Endometrial microvascular endothelial cells (primary cell): ENCODE results near the gene ATRNL1. TPM values are rescaled to one million over a fixed set of nuclear protein-coding genes. Genes with fewer than 3 reads are reported as not detected.
"Not testable (repeated sequence)": the region's sequence is repeated elsewhere in the genome, so short reads cannot be mapped to it uniquely, and the experiment has no call there.

Source experiments
- in situ Hi-C: cut with HindIII; loops from 2 replicates; pipeline ENCODE4 v1.10.0; 2017; ENCODE audit warnings: low sequenced_read_pairs, low pct_unique_long_range_greater_than_20kb; ENCODE audit errors: inconsistent ontology term
- total RNA-seq: library from RNA; depleted of rRNA; stranded (reverse); fragments of >200 nt; gene quantifications from one replicate; pipeline ENCODE4 v1.2.3, GENCODE V29; 2015; ENCODE audit errors: inconsistent ontology term

ATRNL1 gene
- total RNA-seq, 1 donor from 2014 or later = not detected

- in situ Hi-C loops = no loop called here
These were observed 569.3 kb downstream of the ATRNL1 start for GRCh38 chr10:115662422-115662821.

GRCh38 chr10:115665549-115665948 lies 572.4 kb downstream of the ATRNL1 start:
- in situ Hi-C loops = no loop called here

GRCh38 chr10:115674496-115674895 lies 581.3 kb downstream of the ATRNL1 start:
- in situ Hi-C loops = no loop called here

GRCh38 chr10:115696747-115697146 lies 603.6 kb downstream of the ATRNL1 start:
- in situ Hi-C loops = no loop called here

DNA sequence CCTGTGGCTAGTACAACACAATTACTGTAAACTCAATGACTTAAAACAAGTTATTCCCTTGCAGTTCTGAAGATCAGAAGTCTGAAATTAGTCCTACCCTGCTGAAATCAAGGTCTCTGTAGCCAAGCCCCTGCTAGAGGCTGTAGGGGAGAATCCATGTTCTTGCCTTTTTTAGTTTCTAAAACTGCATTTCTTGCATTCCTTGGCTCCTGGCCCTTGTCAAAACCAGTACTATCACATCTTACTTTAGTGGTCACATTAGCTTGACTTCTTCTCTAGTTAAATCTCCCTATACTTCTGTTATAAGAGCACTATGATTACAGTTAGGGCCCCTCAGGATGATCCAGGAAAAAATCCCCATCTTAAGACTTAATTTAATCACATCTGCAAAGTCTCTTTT lies 612.9 kb downstream of the ATRNL1 start:
- in situ Hi-C loops = no loop called here

GRCh38 chr10:115706488-115707076 lies 613.4 kb downstream of the ATRNL1 start:
- in situ Hi-C loops = no loop called here

GRCh38 chr10:115710136-115710535 lies 617.0 kb downstream of the ATRNL1 start:
- in situ Hi-C loops = no loop called here

DNA sequence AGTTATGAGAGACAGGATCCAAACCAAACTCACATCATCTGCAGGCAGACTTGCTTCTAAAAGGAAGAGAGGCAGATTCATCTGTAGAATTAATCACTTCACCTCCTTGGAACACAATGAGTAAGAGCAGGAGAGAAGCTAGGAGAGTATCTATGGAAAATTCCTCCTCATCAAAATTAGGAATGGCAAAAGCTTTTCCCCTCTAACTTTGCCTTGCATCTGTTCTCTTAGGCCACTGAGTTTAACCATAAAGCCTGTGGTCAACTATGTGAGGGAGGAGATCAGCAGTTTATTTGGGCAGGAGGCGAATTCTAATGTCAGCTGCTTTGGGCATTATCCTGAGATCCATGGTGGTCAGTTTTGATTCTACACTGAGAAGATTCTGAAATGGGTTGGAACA lies 618.1 kb downstream of the ATRNL1 start:
- in situ Hi-C loops = no loop called here

- in situ Hi-C loops = no loop called here
These were observed 627.0 kb downstream of the ATRNL1 start for GRCh38 chr10:115720121-115720520.

- in situ Hi-C loops = no loop called here
These were observed 634.0 kb downstream of the ATRNL1 start for GRCh38 chr10:115727129-115727528.

GRCh38 chr10:115744089-115744488 lies 650.9 kb downstream of the ATRNL1 start:
- in situ Hi-C loops = no loop called here

GRCh38 chr10:115745943-115746342 lies 652.8 kb downstream of the ATRNL1 start:
- in situ Hi-C loops = no loop called here

GRCh38 chr10:115747811-115748210 lies 654.6 kb downstream of the ATRNL1 start:
- in situ Hi-C loops = no loop called here

- in situ Hi-C loops = not testable (repeated sequence)
These were observed 665.3 kb downstream of the ATRNL1 start for GRCh38 chr10:115758488-115758887.

DNA sequence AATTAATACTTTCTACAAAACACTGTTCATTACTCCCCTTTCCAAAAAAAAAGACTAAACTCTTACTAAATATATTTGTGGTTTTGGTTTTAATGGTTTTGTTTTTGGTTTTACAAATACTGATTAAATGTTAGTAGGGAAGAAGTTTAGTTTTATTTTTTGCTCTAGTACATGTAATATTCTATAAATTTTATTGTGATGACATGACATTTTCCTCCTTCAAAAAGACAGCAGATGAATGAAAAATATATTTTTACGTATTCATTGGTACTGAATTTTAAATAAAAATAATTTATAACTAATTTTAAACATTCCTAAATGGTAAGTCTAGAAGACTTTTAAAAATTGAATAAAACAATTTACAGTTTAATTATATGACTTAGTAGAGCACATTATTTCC lies 667.0 kb downstream of the ATRNL1 start:
- in situ Hi-C loops = no loop called here

- in situ Hi-C loops = no loop called here
These were observed 668.0 kb downstream of the ATRNL1 start for GRCh38 chr10:115761166-115761565.

DNA sequence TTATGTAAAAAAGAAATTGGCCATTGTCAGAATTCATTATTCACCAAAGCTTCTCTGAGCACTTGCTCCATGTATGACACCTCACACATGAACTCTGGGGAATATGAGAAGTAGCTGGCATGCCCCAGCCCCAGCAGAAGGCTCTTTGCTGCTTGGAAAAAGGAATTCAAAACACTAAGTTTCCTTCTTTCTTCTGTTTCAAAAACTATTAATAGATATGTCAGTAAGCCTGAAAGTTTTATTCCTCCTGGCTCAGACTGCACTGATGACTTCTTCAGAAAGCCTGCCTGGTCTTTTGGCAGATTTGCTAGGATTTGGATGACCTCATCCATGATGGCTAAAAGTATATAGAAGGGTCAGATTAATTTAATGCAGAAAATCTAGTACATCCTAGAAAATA lies 668.9 kb downstream of the ATRNL1 start:
- in situ Hi-C loops = no loop called here

GRCh38 chr10:115771755-115772154 lies 678.6 kb downstream of the ATRNL1 start:
- in situ Hi-C loops = no loop called here

DNA sequence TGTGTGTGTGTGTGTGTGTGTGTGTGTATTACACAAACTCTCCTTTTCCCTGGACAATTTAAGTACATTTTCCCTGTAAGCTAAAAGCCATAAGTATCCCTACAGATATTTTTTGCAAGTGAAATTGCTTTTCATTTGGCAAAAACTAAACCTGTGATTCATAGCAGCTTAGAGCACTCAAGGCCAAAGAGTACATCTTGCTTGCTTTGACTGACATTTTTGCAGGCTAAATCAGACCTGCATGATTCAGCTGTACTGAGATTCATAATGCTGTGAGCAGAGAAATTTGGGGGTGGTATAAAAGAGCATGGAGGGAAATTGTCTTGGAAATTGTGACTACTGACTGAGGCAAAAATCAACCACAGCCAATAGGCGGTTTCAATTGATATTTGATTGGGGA lies 679.4 kb downstream of the ATRNL1 start:
- in situ Hi-C loops = no loop called here

DNA sequence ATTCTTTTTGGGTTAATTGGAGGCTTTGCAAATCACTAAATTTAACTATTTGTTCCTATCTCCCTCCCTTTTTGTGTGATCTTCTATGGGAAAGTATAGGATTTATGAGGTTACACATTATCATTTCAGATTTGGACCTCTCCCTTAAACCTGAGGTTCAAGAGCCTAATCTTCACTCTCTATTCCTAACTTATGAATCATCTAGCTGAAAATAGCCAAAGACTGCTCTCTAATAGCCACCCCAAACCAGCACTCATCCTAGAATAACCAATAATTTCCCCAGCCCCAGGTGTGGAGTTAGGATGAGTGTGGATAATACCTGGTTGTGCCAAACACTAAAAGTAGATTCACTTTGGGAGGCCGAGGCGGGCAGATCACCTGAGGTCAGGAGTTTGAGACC lies 680.7 kb downstream of the ATRNL1 start:
- in situ Hi-C loops = no loop called here

GRCh38 chr10:115774721-115775120 lies 681.6 kb downstream of the ATRNL1 start:
- in situ Hi-C loops = loop anchor here (25.0 kb wide), 1 partner anchor 513 kb away; no protein-coding TSS in a partner anchor
